ENCODE results near the gene BCAS1. TPM values are rescaled to one million over a fixed set of nuclear protein-coding genes. Genes with fewer than 3 reads are reported as not detected.

Gene BCAS1
- total RNA-seq, 1 experiment from 2014 or later = 1.2 TPM

DNA sequence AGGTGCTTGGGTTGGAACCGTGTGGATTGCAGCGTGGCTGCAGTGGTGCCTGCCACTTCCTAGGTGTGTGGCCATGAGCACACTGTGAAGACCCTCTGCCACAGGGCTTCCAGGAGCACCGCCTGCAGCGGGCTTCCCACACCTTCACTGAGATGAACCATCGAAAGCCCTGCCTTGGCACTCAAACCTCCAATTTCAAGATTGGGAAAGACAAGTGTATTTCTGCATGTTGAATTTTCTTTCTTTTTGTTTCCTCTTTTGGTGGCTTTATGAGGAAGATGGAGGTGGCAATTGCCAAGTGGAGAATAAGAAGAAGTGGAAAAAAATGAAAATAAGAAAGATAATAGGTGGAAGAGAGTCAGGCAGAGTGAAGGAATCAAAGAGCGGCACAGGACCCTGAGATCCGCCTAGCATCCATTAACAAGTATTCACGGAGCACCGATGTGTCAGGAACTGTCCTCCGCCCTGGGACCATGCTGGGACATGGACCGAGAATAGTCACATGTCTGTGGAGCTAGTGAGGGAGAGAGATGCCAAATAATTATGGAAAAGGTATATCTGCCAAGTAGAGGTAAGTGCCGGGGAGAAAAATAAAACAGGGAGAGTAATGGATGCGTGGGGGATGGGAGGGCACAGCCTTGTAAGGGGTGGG, 159.9 kb downstream of the BCAS1 start:
- no peak overlapping the region for H3K4me3 Mint-ChIP-seq (ENCODE audit: unreplicated experiment)
- peak in 1 of 2 experiments; percentile 30 for DNase-seq
- Histone ChIP-seq H3K9me3 (no peaks in the 10 kb centered on the region), H3K4me1 (peaks cover 7% of the 10 kb centered on the region; the same call in 1 of the 2 replicates), H3K4me3 (ENCODE audit: low read depth, low read length) (no peak overlapping the region), H3K27me3 (replicated peaks; ENCODE audit: control insufficient read depth, insufficient read depth, low read length) (no peaks in the 10 kb centered on the region), H3K36me3 (ENCODE audit: control insufficient read depth, insufficient read depth, low read length) (no peaks in the 10 kb centered on the region)
- TF ChIP-seq CTCF (IDR thresholded peaks at IDR 0.05; ENCODE audit: insufficient read depth in 1 of 2, low read depth in 1 of 2, low read length in 1 of 2, severe bottlenecking in 1 of 2, unreplicated experiment in 1 of 2) = no peak
- peaks cover under 1% of the 10 kb centered on the region for H3K36me3 Mint-ChIP-seq (ENCODE audit: insufficient read depth, unreplicated experiment)
- no TSS peak for BruUV-seq (replicated peaks)
- no peak overlapping the region for H3K27ac Mint-ChIP-seq (ENCODE audit: unreplicated experiment)
- ChIA-PET POLR2A (no interaction called here), CTCF (interaction anchor here (0.6 kb wide), 1 partner anchor 44 kb away, joined by 4 read pairs; no protein-coding TSS in a partner anchor)
- H3K9me3 Mint-ChIP-seq (ENCODE audit: unreplicated experiment) = peaks cover 13% of the 10 kb centered on the region
- intact Hi-C loops (cut with micrococcal nuclease; ENCODE audit: unreplicated experiment) = no loop called here
- H3K4me1 Mint-ChIP-seq (ENCODE audit: low read depth, unreplicated experiment) = peaks cover 25% of the 10 kb centered on the region
- no peaks in the 10 kb centered on the region for H3K27me3 Mint-ChIP-seq (ENCODE audit: insufficient read depth, unreplicated experiment)

DNA sequence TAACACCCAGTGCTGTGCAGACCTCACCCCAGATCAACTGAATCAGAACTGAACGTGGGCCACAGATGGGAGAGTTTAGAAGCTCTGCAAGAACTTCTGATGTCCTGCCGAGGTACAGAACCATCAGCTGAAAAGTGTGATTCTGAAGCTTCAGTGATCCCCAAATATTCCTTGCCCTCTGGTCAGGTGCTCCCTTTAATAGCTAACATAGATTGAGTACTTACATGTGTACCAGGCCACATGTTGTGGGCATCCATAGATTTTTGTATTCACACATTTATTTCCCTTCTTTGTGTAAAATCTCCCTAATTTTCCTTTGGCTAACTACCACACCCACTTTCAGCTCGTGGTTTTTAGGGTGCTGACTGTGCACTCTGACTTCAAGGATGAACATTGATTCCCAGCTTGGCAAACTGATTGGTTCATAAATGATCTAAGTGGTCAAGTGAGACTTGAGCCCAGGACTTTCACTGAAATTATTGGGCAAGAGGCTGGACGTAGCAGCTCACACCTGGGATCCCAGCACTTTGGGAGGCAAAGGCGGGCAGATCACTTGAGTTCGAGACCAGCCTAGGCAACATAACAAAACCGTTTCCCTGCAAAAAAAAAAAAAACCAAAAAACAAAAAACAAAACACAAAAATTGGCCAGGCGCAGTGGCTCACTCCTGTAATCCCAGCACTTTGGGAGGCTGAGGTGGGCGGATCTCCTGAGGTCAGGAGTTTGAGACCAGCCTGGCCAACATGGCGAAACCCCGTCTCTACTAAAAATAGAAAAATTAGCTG, 162.2 kb downstream of the BCAS1 start:
- TF ChIP-seq CTCF (IDR thresholded peaks at IDR 0.05; ENCODE audit: insufficient read depth in 1 of 2, low read depth in 1 of 2, low read length in 1 of 2, severe bottlenecking in 1 of 2, unreplicated experiment in 1 of 2) = no peak
- no TSS peak for BruUV-seq (replicated peaks)
- H3K36me3 Mint-ChIP-seq (ENCODE audit: insufficient read depth, unreplicated experiment) = no peaks in the 10 kb centered on the region
- POLR2A ChIA-PET = interaction anchor here (0.6 to 1.2 kb wide), 2 partner anchors 9 to 148 kb away, joined by 3 to 4 read pairs; no protein-coding TSS in a partner anchor
- no peak overlapping the region for H3K27ac Mint-ChIP-seq (ENCODE audit: unreplicated experiment)
- H3K27me3 Mint-ChIP-seq (ENCODE audit: insufficient read depth, unreplicated experiment) = no peaks in the 10 kb centered on the region
- peaks cover 6% of the 10 kb centered on the region for H3K4me1 Mint-ChIP-seq (ENCODE audit: low read depth, unreplicated experiment)
- H3K4me1 ChIP-seq = no peaks in the 10 kb centered on the region
- no peak overlapping the region for H3K4me3 ChIP-seq (ENCODE audit: low read depth, low read length)
- no peaks in the 10 kb centered on the region for H3K27me3 ChIP-seq (replicated peaks; ENCODE audit: control insufficient read depth, insufficient read depth, low read length)
- peaks cover 13% of the 10 kb centered on the region for H3K9me3 Mint-ChIP-seq (ENCODE audit: unreplicated experiment)
- no peaks in the 10 kb centered on the region for H3K9me3 ChIP-seq
- CTCF ChIA-PET = interaction anchor here (1.3 to 2.5 kb wide), 2 partner anchors 8 to 329 kb away, joined by 3 to 9 read pairs; no protein-coding TSS in a partner anchor
- no peak overlapping the region for H3K4me3 Mint-ChIP-seq (ENCODE audit: unreplicated experiment)
- no peaks in the 10 kb centered on the region for H3K36me3 ChIP-seq (ENCODE audit: control insufficient read depth, insufficient read depth, low read length)
- peak in 1 of 2 experiments; percentile 20 for DNase-seq
- intact Hi-C loops (cut with micrococcal nuclease; ENCODE audit: unreplicated experiment) = no loop called here

- no peaks in the 10 kb centered on the region for H3K9me3 ChIP-seq
- peaks cover 13% of the 10 kb centered on the region for H3K4me1 Mint-ChIP-seq (ENCODE audit: low read depth, unreplicated experiment)
- H3K4me3 ChIP-seq (ENCODE audit: low read depth, low read length) = no peak overlapping the region
- H3K36me3 ChIP-seq (ENCODE audit: control insufficient read depth, insufficient read depth, low read length) = no peaks in the 10 kb centered on the region
- intact Hi-C loops (cut with micrococcal nuclease; ENCODE audit: unreplicated experiment) = no loop called here
- BruUV-seq (replicated peaks) = no TSS peak
- no peaks in the 10 kb centered on the region for H3K36me3 Mint-ChIP-seq (ENCODE audit: insufficient read depth, unreplicated experiment)
- ChIA-PET POLR2A (no interaction called here), CTCF (interaction anchor here (2.5 kb wide), 1 partner anchor 10 kb away, joined by 9 read pairs; no protein-coding TSS in a partner anchor)
- no peak overlapping the region for H3K27ac Mint-ChIP-seq (ENCODE audit: unreplicated experiment)
- H3K27me3 Mint-ChIP-seq (ENCODE audit: insufficient read depth, unreplicated experiment) = no peaks in the 10 kb centered on the region
- no peak overlapping the region for H3K4me3 Mint-ChIP-seq (ENCODE audit: unreplicated experiment)
- peaks cover 8% of the 10 kb centered on the region for H3K9me3 Mint-ChIP-seq (ENCODE audit: unreplicated experiment)
- H3K4me1 ChIP-seq = peaks cover 14% of the 10 kb centered on the region
- no peak for TF ChIP-seq CTCF (IDR thresholded peaks at IDR 0.05; ENCODE audit: insufficient read depth in 1 of 2, low read depth in 1 of 2, low read length in 1 of 2, severe bottlenecking in 1 of 2, unreplicated experiment in 1 of 2)
- no peak for DNase-seq
- no peaks in the 10 kb centered on the region for H3K27me3 ChIP-seq (replicated peaks; ENCODE audit: control insufficient read depth, insufficient read depth, low read length)
Measured at GRCh38 chr20:53905820-53906191, 164.6 kb downstream of the BCAS1 start.
